HG03571 (cell line): Measurements from ENCODE around the gene CDK5RAP3.

Experiments used
- ATAC-seq: cut with Tn5 transposase; IDR thresholded peaks from one replicate; pipeline ENCODE4 v1.9.1; 2021; ENCODE audit not compliant: unreplicated experiment

Gene CDK5RAP3

DNA sequence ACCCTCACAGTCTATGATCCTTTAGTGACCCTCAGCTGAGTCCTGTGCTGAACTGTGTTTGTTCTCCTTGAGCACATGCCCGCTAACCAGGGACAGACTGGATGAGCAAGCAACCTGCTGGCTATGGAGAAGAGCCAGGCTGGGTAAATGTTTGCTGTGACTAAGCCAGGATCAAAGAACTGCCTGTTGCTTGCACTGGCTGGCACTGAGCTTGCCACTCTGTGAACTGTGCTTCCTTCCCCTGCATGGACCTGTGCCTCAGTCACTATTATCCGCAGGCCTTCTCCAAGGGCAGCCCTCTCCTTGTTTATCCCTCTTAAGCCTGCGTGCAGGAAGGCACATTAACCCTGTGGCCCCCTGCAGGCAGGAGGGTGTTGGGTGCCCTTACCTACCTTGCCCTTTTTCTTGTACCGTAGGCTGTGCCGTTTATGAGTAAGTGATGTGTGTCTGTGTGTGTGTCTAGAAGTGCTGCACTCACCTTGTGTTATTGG, 22.2 kb upstream of the CDK5RAP3 start:
- no peak for ATAC-seq

GRCh38 chr17:47949197-47949759, 21.6 kb upstream of the CDK5RAP3 start:
- ATAC-seq: peak; percentile 49

DNA sequence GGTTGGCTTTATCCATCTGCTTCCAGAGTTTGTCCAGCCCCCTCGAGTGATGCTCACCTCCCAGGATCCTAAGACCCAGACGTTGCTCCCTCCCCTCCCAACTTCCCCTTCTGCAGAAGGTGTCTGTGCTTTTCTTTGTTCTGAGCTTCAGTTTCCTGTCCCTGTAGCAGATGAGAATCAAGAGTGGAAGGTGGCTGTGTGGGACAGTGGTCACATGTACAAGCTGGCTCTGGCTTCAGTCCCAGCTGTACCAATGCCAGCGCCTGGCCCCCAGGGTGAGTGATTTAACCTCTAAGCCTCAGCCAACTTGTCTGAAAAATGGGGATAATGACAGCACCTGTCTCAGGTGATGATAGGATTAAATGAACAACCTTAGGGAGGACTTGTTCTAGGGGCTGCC, 21.0 kb upstream of the CDK5RAP3 start:
- no peak for ATAC-seq

DNA sequence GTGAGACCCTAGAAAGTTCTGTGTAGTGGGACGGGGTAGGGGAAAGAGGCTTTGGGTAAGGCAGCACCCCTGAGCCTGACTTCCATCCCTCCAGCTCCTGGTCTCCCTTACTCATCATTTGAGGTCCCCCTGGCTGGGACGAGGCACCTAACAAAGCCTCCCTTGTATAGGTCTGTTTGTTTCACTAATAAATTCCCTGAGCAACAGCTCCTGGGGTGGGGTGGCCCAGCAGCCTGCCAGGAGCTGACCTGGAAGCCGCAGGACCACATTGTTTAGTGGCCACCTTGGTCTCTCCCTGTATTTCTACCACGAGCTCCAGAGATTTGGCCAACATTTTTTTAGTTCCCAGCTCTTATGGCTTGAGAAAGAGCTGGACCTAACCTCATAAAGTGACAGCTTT, 20.5 kb upstream of the CDK5RAP3 start:
- no peak for ATAC-seq

- ATAC-seq: no peak
Observed at GRCh38 chr17:47952171-47953021, 18.5 kb upstream of the CDK5RAP3 start.

DNA sequence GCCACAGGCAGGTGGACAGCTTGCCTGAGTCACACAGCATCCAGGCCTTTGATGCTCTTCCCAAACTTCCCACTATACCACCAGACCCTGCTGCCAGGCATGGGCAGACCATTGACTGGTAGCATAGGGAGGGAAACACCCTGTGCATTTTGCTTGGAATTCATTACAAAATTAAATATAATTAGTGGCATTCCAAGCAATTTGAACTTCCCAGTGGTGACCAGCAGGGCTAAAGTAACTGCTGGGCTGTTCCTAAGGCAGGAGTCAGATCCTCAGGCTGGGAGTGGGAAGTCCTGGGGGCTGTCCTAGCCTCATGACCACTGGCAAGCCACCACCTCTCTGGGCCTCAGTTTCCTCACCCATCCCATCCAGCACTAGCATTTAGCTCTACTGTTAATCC, 17.0 kb upstream of the CDK5RAP3 start:
- no peak for ATAC-seq

- ATAC-seq: no peak
Observed at GRCh38 chr17:47955497-47956461, 15.1 kb upstream of the CDK5RAP3 start.

DNA sequence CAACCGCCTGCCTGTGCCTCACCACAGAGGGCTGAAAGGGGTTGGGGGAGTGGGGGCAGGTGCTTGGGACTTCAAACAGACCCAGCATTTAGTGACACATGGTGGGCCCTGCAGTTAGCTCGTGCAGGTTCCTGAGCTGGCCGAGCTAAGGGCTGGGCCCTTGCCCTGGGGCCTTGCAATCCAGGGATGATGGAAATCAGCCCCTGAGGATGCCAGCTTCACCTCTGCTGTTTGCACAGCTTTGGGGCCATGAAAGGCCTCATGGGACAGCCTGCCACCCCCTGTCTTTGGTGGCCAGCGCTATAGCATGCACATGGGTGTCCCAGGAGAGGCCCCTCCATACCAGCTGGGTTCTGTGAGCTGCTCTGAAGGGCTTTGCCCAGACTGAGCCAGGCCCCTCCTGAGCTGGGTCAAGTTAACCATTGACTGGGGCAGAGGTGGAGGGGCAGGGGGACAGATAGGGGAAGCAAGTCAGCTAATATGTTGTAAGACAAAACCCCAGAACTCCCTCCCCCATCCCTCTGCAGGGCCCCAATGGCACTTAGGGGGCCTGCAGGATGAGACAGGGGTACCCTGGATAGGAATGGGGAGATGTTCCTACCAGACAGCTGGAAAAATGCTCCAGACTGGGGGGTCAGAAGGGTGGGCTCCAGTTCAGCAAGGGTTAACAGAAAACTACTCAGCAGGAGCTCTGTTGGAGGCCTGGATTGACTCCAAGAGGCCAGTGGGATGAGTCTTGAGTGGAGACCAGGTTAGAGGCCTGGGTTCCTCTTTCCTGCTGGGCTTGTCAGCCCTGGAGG, 13.9 kb upstream of the CDK5RAP3 start:
- ATAC-seq: no peak

DNA sequence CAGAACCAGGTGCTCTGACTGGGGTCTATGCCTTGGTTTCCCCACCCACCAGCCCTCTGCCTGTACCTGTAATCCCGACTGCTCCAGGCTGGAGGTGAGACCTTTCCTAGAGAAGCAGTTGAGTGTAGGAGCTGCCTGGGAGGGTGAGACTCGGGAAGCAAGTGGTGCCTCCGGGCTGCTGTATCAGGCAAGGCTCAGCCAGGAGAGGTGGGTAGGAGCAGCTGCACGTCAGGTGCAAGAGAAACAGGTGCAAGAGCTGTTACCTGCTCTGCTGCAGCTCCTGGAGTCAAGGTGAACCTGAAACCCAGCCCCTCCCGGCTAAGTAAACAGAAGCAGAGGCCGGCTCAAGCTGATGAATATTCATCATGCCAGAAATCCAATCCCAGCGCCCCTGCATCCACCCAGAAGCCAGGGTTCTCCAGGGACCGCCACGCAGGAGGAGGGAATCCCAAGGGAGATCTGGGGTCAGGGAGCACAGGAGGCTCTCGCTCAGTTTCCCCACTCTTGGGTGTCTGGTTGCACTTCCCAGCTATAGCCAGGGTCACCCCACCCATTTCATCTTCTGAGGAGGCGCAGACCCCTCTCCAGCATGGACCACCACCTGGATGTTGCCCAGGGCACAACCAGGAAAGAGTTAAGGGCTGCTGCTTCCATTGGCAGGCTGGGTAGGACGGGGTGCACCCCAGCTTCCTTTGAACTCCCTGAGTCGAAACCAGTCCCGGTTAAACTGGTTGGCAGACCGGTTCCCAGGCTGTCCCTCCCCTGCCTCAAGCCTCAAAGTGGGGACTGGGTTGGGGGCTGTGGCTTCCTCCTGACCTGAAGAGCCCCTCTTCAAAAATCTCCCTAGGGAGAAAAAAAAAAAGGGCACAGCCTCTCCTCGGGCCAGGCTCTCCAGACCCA, 13.1 kb upstream of the CDK5RAP3 start, which contains the start of gene PRR15L:
Gene PRR15L, minus strand, starts transcription at position 293 of the 900 bp plus-strand sequence. CDS start 4,649 bp downstream, outside the sequence.
- no peak for ATAC-seq

DNA sequence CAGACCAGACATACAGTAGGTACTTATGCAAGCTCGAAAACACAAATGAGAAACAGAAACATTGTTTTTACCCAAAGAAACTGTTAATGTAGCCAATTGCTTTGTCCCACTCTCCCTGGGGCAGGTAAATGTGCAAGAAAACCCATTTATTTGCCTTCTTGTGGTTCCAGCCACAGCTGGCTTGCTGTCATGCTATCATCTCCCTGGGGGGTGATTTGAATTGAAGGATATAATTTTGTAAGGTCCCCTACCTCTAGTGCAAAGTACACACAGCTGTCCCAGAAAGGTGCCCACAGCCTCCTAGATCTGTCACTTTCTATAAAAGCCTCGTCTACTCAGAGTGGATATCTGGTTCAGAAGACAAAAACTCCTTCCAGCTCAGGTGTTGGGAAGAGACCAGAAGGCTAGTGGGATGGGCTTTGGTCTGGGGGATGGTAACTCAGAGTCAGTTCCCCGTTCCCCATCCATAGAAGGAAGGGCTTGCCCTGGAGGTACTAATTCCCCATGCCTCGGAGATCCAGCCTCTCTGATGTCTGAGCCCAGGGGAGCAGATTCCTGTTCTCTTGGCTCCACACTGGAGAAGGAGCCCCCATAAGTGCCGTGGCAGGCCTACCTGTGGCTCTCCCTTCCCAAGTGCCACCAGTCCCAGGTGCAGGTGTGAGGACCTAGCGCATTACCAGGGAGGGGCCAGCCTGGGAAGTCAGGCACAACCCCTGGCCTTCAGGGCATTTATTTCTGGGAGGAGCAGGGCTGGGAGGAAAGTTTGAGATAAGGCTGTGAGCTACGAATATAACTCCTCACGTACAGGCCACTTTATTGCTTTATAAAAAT, 10.9 kb upstream of the CDK5RAP3 start:
- ATAC-seq: no peak

DNA sequence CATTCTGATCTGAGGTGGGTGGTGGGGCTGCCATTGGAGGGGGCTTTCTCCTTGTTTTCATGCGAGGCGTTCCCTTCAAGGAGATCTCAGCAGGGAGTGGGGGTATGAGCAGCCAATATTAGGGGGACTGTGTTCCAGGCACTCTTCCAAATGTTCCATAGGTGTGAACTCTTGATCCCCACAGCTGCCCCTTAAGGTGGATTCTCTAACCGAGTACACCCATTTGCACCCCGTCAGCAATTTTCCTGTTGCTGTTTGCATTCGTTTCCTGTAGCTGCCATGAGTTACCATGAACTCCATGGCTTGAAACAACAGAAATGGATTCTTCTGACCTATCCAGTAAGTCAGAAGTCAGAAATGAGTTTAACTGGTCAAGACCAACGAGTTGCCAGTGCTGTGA, 9.5 kb upstream of the CDK5RAP3 start:
- no peak for ATAC-seq

DNA sequence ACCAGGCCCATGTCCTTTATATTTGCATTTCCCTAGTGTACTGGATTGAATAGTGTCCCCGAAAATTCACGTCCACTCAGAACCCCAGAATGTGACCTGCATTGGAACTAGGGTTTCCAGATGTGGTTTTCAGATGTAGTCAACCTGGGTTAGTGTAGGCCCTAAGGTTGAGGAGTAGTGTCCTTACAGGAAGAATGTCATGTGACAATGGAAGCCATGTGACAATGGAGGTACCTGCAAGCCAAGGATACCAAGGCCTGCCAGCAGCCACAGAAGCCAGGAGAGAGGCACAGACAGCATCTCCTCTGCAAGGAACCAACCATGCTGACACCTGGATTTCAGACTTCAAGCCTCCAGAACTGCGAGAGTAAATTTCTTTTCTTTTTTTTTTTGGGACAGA, 8.0 kb upstream of the CDK5RAP3 start:
- ATAC-seq: no peak

GRCh38 chr17:47964856-47965255, 6.1 kb upstream of the CDK5RAP3 start:
- no peak for ATAC-seq

DNA sequence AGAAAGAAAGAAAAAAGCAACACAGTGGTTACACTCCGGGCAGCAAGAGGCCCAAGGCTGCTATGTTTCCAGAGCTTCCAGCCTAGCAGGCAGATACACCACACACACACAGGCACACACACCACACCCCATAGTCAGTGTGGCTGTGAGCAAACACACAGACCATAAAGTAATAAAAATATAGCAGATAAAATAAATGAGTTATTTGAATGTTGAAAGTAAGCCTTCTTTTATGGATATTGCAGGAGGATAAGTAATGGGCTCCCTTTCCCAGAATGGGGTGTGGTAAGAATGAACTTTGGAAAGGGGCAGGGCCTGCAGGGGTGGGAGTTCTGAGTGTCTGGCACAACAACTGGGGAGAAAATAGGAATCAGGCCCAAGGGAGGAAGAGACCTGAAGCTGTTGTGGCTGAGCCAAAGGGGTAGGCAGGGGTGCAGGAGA, 4.8 kb upstream of the CDK5RAP3 start:
- no peak for ATAC-seq

DNA sequence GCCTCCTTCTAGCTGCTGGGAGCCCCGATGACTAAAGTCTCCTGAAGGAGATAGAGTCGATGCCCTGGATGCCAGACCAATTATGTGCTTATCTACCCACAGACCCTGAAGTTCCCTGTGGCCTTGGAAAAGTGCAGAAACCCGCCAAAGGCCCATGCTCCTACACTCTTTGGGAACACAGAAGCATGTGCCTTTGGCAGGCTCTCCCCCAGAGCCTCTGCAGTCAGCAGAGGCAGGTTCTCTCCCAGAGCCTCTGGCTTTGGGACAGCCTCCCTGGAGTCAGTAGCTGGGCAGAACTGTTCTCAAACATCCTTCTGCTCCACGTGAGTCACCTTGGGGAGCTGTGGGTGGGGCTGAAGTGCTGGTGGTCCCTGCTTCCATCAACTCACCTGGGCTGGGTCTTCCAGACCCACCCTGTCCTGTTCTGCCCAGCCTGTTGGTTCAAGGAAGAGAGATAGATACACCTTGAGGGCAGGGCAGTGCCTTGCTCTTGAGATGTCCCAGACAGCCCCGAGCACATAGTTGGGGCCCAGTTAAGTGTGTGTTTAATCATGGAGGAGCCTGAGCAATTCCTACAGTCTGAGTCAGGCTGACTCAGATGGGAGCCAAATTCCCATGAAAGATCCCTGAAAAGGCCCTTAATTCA, 3.2 kb upstream of the CDK5RAP3 start:
- ATAC-seq: no peak

GRCh38 chr17:47968836-47969235, 2.1 kb upstream of the CDK5RAP3 start:
- no peak for ATAC-seq

DNA sequence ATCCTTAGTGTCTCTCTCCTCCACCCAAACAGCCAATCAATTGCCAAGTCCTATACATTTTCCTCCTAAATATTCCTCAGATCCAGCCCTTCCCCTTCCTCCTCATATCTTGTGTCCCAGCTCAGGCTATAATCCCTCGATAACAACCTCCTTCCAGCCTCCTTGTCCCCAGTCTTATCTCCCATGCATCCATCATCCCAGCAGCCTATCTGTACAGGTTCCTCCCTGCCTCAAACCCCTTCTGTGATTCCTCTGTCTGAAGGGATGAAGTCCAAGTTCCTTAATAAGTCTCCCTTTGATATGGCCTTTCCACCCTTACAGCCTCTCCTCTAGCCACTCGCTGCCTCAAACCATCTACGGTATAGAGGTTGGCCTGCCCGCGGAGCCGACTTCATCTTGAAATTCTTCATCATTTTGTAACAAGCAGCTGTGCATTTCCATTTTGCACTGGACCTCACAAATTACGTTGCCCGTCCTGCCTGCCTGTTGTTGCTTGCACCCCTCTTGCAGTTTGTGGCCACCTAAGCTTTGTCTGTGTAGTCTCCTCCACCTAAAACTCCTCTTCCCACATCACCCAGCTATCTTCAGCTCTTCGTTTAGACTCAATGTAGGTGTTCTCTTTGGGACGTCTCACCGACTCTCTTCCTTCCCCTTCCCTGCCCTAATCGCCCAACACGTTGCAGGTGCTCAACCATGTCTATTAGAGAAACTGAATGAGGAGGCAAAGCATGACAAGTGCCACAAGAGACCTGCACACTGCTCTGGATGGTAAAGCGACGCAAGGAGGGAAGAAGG, 786 bp upstream of the CDK5RAP3 start:
- ATAC-seq: no peak
